H9 (cell line): ENCODE measurements around the gene SLC9A5. TPM values are rescaled to one million over a fixed set of nuclear protein-coding genes. Genes with fewer than 3 reads are reported as not detected.

Source experiments
- DNase-seq: peaks from one replicate; pipeline ENCODE4 v3.0.0-alpha.2; 2017
- H2AFZ ChIP-seq: one replicate; pipeline ENCODE4 v1.6.1; 2013; ENCODE audit warnings: mild to moderate bottlenecking, low read length, control low read depth, moderate library complexity
- H2AK5ac ChIP-seq: 2 replicates; pipeline ENCODE4 v1.6.1; 2013; ENCODE audit warnings: low read length, control low read depth, mixed read lengths; ENCODE audit not compliant: insufficient read length
- H2BK120ac ChIP-seq: one replicate; pipeline ENCODE4 v1.6.1; 2013; ENCODE audit warnings: low read depth, mild to moderate bottlenecking, low read length, control low read depth, inconsistent platforms; ENCODE audit not compliant: poor library complexity, severe bottlenecking
- H2BK12ac ChIP-seq: 2 replicates; pipeline ENCODE4 v1.6.1; 2013; ENCODE audit warnings: low read length, control low read depth, mixed read lengths, low read depth; ENCODE audit not compliant: insufficient read length
- H2BK15ac ChIP-seq: 2 replicates; pipeline ENCODE4 v1.6.1; 2013; ENCODE audit warnings: low read depth, low read length, control low read depth
- H2BK20ac ChIP-seq: one replicate; pipeline ENCODE4 v1.6.1; 2013; ENCODE audit warnings: low read depth, mild to moderate bottlenecking, low read length, control low read depth, inconsistent platforms; ENCODE audit not compliant: poor library complexity, severe bottlenecking
- H2BK5ac ChIP-seq: 2 replicates; pipeline ENCODE4 v1.6.1; 2013; ENCODE audit warnings: low read length, control low read depth, mixed read lengths; ENCODE audit not compliant: insufficient read length
- H3K14ac ChIP-seq: 2 replicates; pipeline ENCODE4 v1.6.1; 2013; ENCODE audit warnings: low read length, control low read depth; ENCODE audit not compliant: insufficient read depth
- H3K18ac ChIP-seq: 2 replicates; pipeline ENCODE4 v1.6.1; 2013; ENCODE audit warnings: low read depth, mild to moderate bottlenecking, mixed read lengths, low read length, control low read depth; ENCODE audit not compliant: insufficient read length
- H3K23ac ChIP-seq: 2 replicates; pipeline ENCODE4 v1.6.1; 2013; ENCODE audit warnings: low read length, control low read depth, mixed read lengths, low read depth; ENCODE audit not compliant: insufficient read length
- H3K23me2 ChIP-seq: 2 replicates; pipeline ENCODE4 v1.6.1; 2013; ENCODE audit warnings: low read depth, mild to moderate bottlenecking, mixed read lengths, low read length, control low read depth; ENCODE audit not compliant: insufficient read length, poor library complexity, severe bottlenecking
- H3K27ac ChIP-seq: 2 replicates; pipeline ENCODE4 v1.5.1; 2013; ENCODE audit warnings: low read length, control low read depth, mixed read lengths, low read depth; ENCODE audit not compliant: insufficient read length
- H3K27me3 ChIP-seq: 2 replicates; pipeline ENCODE4 v1.6.1; 2013; ENCODE audit warnings: low read length, control low read depth, inconsistent platforms; ENCODE audit not compliant: insufficient read depth
- H3K4ac ChIP-seq: 2 replicates; pipeline ENCODE4 v1.6.1; 2013; ENCODE audit warnings: low read depth, mild to moderate bottlenecking, control low read depth, inconsistent platforms, low read length, moderate library complexity
- H3K4me1 ChIP-seq: 2 replicates; pipeline ENCODE4 v1.6.1; 2013; ENCODE audit warnings: low read length, control low read depth, inconsistent platforms; ENCODE audit not compliant: insufficient read depth
- H3K4me2 ChIP-seq: 2 replicates; pipeline ENCODE4 v1.6.1; 2013; ENCODE audit warnings: low read length, control low read depth, mixed read lengths; ENCODE audit not compliant: insufficient read length, insufficient read depth
- H3K56ac ChIP-seq: 2 replicates; pipeline ENCODE4 v1.6.1; 2013; ENCODE audit warnings: low read depth, mild to moderate bottlenecking, mixed read lengths, low read length, control low read depth; ENCODE audit not compliant: insufficient read length
- H3K79me1 ChIP-seq: 2 replicates; pipeline ENCODE4 v1.6.1; 2013; ENCODE audit warnings: low read depth, mild to moderate bottlenecking, moderate library complexity, low read length, control low read depth, inconsistent platforms; ENCODE audit not compliant: insufficient read depth, poor library complexity, severe bottlenecking
- H3K79me2 ChIP-seq: 2 replicates; pipeline ENCODE4 v1.6.1; 2013; ENCODE audit warnings: low read length, control low read depth, inconsistent platforms; ENCODE audit not compliant: insufficient read depth
- H3K9ac ChIP-seq: 2 replicates; pipeline ENCODE4 v1.6.1; 2013; ENCODE audit warnings: low read length, control low read depth, mixed read lengths; ENCODE audit not compliant: insufficient read length; ENCODE audit errors: extremely low read depth
- H3K9me3 ChIP-seq: one replicate; pipeline ENCODE4 v1.6.1; 2013; ENCODE audit warnings: low read depth, low read length, inconsistent platforms; ENCODE audit not compliant: control insufficient read depth
- H3T11ph ChIP-seq: one replicate; pipeline ENCODE4 v1.6.1; 2013; ENCODE audit warnings: mild to moderate bottlenecking, low read length, control low read depth, inconsistent platforms
- H4K20me1 ChIP-seq: one replicate; pipeline ENCODE4 v1.6.1; 2013; ENCODE audit not compliant: control insufficient read depth, insufficient read length, insufficient read depth
- H4K5ac ChIP-seq: 2 replicates; pipeline ENCODE4 v1.6.1; 2013; ENCODE audit warnings: low read depth, mild to moderate bottlenecking, mixed read lengths, low read length, control low read depth; ENCODE audit not compliant: insufficient read length
- H4K8ac ChIP-seq: replicated peaks from 2 replicates; pipeline ENCODE4 v1.6.1; 2013; ENCODE audit warnings: low read length, control low read depth, mixed read lengths, low read depth; ENCODE audit not compliant: insufficient read length
- H4K91ac ChIP-seq: 2 replicates; pipeline ENCODE4 v1.6.1; 2013; ENCODE audit warnings: low read depth, mild to moderate bottlenecking, moderate library complexity, mixed read lengths, low read length, control low read depth; ENCODE audit not compliant: insufficient read length
- H3K27ac Mint-ChIP-seq, 3 experiments: 2 replicates in 2 of 3; 3 replicates in 1 of 3; pipeline ENCODE4 v1.8.0; 2020 to 2021; ENCODE audit warnings: mixed read lengths in 3 of 3, mild to moderate bottlenecking in 1 of 3, moderate library complexity in 1 of 3
- H3K27me3 Mint-ChIP-seq: 2 replicates; pipeline ENCODE4 v1.8.0; 2021; ENCODE audit warnings: low read depth, mild to moderate bottlenecking, moderate library complexity, mixed read lengths
- H3K36me3 Mint-ChIP-seq, 3 experiments: 2 replicates in 2 of 3; 3 replicates in 1 of 3; pipeline ENCODE4 v1.8.0; 2020 to 2021; ENCODE audit warnings: low read depth in 3 of 3, mixed read lengths in 3 of 3; ENCODE audit not compliant: insufficient read depth in 1 of 3
- H3K4me1 Mint-ChIP-seq, 2 experiments: 2 replicates each; pipeline ENCODE4 v1.8.0; 2020; ENCODE audit warnings: mixed read lengths in 2 of 2
- H3K4me3 Mint-ChIP-seq, 2 experiments: 2 replicates in 1 of 2; 3 replicates in 1 of 2; pipeline ENCODE4 v1.8.0; 2020 to 2021; ENCODE audit warnings: mild to moderate bottlenecking in 2 of 2, mixed read lengths in 2 of 2, moderate library complexity in 1 of 2
- H3K9me3 Mint-ChIP-seq, 2 experiments: 2 replicates in 1 of 2; 3 replicates in 1 of 2; pipeline ENCODE4 v1.8.0; 2020; ENCODE audit warnings: mild to moderate bottlenecking in 2 of 2, mixed read lengths in 2 of 2, moderate library complexity in 1 of 2
- WGBS: extraction: QIAGEN DNeasy Blood & Tissue Kit; methylation state at CpG from one replicate; pipeline ENCODE4 v1.1.7; 2013; ENCODE audit warnings: missing lambda C conversion rate, low lambda C conversion rate, mixed read lengths; ENCODE audit not compliant: insufficient read length; ENCODE audit errors: extremely low coverage; 5-methylcytosine and 5-hydroxymethylcytosine counted together
- total RNA-seq: library from RNA; stranded (reverse); gene quantifications from 2 replicates; pipeline ENCODE4 v1.2.1, GENCODE V29; 2021
- TF ChIP-seq, protein P1 (sequence below): fragments of 200-600 bp; sonication (generic); conservative IDR thresholded peaks from 3 replicates; pipeline ENCODE4 v1.8.0; 2021; ENCODE audit warnings: antibody characterized with exemption, mild to moderate bottlenecking

The SLC9A5 gene
- total RNA-seq, 1 experiment from 2014 or later = 9.1 TPM

- Histone ChIP-seq H3K79me2 (no peaks in the 10 kb centered on the region; the same call in 1 of the 2 replicates), H2BK15ac (no peak overlapping the region), H3K56ac (no peak overlapping the region), H2BK120ac (no peak overlapping the region), H4K5ac (no peak overlapping the region), H2BK12ac (no peak overlapping the region), H3K27ac (no peak overlapping the region), H2AFZ (no peak overlapping the region), H3K9me3 (no peaks in the 10 kb centered on the region), H4K20me1 (peaks cover 3% of the 10 kb centered on the region), H3K79me1 (peaks cover 4% of the 10 kb centered on the region), H3K23me2 (peaks cover 31% of the 10 kb centered on the region), H3K18ac (no peak overlapping the region), H3K23ac (no peak overlapping the region), H4K91ac (no peak overlapping the region), H3K27me3 (no peaks in the 10 kb centered on the region; the same call in 1 of the 2 replicates), H3T11ph (no peak overlapping the region), H2BK5ac (no peak overlapping the region), H3K4me1 (peaks cover 15% of the 10 kb centered on the region; the same call in 1 of the 2 replicates), H3K4ac (no peak overlapping the region), H2BK20ac (no peak overlapping the region), H4K8ac (no peak overlapping the region), H2AK5ac (no peak overlapping the region), H3K9ac (no peak overlapping the region), H3K14ac (no peak overlapping the region), H3K4me2 (peak overlapping the region; percentile 41)
- DNase-seq = no peak
- Mint-ChIP-seq H3K27ac (peak overlapping the region in 1 of 3 experiments; percentile 81; a peak in 2 of 7 replicates), H3K36me3 (peaks cover 0 to 2% (median 0%) of the 10 kb centered on the region in 3 experiments; a peak in 3 of 7 replicates), H3K4me1 (peaks cover 40 to 50% of the 10 kb centered on the region in 2 experiments), H3K27me3 (peaks cover 20% of the 10 kb centered on the region), H3K4me3 (peak overlapping the region; percentile 86 to 94), H3K9me3 (no peaks in the 10 kb centered on the region)
- no CpG with 5 or more reads among the region's 4 CpGs for WGBS
- TF ChIP-seq, protein P1, sequence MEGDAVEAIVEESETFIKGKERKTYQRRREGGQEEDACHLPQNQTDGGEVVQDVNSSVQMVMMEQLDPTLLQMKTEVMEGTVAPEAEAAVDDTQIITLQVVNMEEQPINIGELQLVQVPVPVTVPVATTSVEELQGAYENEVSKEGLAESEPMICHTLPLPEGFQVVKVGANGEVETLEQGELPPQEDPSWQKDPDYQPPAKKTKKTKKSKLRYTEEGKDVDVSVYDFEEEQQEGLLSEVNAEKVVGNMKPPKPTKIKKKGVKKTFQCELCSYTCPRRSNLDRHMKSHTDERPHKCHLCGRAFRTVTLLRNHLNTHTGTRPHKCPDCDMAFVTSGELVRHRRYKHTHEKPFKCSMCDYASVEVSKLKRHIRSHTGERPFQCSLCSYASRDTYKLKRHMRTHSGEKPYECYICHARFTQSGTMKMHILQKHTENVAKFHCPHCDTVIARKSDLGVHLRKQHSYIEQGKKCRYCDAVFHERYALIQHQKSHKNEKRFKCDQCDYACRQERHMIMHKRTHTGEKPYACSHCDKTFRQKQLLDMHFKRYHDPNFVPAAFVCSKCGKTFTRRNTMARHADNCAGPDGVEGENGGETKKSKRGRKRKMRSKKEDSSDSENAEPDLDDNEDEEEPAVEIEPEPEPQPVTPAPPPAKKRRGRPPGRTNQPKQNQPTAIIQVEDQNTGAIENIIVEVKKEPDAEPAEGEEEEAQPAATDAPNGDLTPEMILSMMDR = no peak
Observed at GRCh38 chr16:67245186-67245585, 3.6 kb upstream of the SLC9A5 start.
